OCI-LY7 (cell line): Measurements from ENCODE around the gene OPCML.

ENCODE experiments used
- EZH2phosphoT487 ChIP-seq: fragments of 200-600 bp; sonication (generic); IDR thresholded peaks from 2 replicates; pipeline ENCODE4 v1.6.1; 2018; ENCODE audit warnings: low read depth, borderline replicate concordance, mild to moderate bottlenecking, mixed run types, antibody characterized with exemption, low read length, moderate library complexity, mixed read lengths
- TF ChIP-seq, protein P1 (sequence below): fragments of 200-600 bp; sonication (generic); conservative IDR thresholded peaks from 2 replicates; pipeline ENCODE4 v1.5.1; 2014; ENCODE audit warnings: mild to moderate bottlenecking, antibody characterized with exemption, low read length, moderate library complexity, mixed read lengths

DNA sequence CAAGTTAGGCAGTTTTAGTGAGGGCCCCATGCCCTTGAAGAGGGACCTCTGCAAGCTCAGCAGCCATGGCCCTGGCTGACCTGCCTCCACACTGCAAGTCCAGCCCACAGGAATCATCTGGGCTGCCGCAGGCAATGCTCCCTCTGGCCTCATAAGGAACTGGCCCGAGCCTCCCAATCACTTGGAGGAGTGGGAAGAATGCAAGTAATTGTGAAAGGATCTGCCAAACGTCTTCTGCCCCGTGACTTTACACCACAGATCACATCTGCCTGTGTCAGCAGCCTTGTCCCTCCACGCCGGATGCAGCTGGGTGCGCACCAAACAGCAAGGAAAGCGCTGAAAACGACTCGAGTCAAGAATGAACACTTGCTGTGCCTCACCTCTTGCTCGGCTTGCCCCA, 23.8 kb downstream of the OPCML start:
- TF ChIP-seq, protein P1, sequence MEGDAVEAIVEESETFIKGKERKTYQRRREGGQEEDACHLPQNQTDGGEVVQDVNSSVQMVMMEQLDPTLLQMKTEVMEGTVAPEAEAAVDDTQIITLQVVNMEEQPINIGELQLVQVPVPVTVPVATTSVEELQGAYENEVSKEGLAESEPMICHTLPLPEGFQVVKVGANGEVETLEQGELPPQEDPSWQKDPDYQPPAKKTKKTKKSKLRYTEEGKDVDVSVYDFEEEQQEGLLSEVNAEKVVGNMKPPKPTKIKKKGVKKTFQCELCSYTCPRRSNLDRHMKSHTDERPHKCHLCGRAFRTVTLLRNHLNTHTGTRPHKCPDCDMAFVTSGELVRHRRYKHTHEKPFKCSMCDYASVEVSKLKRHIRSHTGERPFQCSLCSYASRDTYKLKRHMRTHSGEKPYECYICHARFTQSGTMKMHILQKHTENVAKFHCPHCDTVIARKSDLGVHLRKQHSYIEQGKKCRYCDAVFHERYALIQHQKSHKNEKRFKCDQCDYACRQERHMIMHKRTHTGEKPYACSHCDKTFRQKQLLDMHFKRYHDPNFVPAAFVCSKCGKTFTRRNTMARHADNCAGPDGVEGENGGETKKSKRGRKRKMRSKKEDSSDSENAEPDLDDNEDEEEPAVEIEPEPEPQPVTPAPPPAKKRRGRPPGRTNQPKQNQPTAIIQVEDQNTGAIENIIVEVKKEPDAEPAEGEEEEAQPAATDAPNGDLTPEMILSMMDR = no peak
- no peak for TF ChIP-seq EZH2phosphoT487
